Breast epithelium (tissue), 3 donors: ENCODE results near the gene SRSF9.

Experiments used
- POLR2AphosphoS5 ChIP-seq, 3 donors: sonication (generic); formaldehyde crosslinking; IDR thresholded peaks; one replicate each; pipeline ENCODE4 v1.6.1; 2017; ENCODE audit warnings: antibody characterized with exemption in 3 of 3
- TF ChIP-seq, protein P1 (sequence below), 3 donors: fragments of 450-650 bp; IDR thresholded peaks; one replicate each; pipeline ENCODE4 v1.5.1; 2016 to 2017; ENCODE audit warnings: antibody characterized with exemption in 3 of 3, mild to moderate bottlenecking in 3 of 3, moderate library complexity in 3 of 3

DNA sequence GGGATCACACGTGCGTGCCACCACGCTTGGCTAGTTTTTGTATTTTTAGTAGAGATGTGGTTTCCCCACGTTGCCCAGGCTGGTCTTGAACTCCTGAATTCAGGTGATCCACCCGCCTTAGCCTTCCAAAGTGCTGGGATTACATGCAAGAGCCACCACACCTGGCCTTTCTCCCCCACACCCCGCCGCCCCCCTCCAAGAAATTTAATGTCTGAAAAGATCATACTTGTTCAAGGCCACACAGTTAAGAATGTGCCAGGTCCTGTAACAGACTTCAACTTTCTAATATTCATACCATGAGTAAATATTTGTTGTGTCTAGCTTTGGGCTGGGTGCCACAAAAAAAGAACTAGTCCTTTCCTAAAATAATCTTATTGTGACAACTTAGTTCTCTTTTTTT is 14.2 kb downstream of the SRSF9 start:
- TF ChIP-seq, protein P1, sequence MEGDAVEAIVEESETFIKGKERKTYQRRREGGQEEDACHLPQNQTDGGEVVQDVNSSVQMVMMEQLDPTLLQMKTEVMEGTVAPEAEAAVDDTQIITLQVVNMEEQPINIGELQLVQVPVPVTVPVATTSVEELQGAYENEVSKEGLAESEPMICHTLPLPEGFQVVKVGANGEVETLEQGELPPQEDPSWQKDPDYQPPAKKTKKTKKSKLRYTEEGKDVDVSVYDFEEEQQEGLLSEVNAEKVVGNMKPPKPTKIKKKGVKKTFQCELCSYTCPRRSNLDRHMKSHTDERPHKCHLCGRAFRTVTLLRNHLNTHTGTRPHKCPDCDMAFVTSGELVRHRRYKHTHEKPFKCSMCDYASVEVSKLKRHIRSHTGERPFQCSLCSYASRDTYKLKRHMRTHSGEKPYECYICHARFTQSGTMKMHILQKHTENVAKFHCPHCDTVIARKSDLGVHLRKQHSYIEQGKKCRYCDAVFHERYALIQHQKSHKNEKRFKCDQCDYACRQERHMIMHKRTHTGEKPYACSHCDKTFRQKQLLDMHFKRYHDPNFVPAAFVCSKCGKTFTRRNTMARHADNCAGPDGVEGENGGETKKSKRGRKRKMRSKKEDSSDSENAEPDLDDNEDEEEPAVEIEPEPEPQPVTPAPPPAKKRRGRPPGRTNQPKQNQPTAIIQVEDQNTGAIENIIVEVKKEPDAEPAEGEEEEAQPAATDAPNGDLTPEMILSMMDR (IDR thresholded peaks at IDR 0.05) = no peak
- no peak for TF ChIP-seq POLR2AphosphoS5 (IDR thresholded peaks at IDR 0.05)
